HG03060 (cell line): ENCODE measurements around the gene RASAL2.
"Not testable (repeated sequence)": the region's sequence is repeated elsewhere in the genome, so short reads cannot be mapped to it uniquely, and the experiment has no call there.

ENCODE experiments used
- ATAC-seq: cut with Tn5 transposase; IDR thresholded peaks from one replicate; pipeline ENCODE4 v1.9.1; 2021; ENCODE audit warnings: low read depth, moderate number of reproducible peaks; ENCODE audit not compliant: unreplicated experiment

The RASAL2 gene

DNA sequence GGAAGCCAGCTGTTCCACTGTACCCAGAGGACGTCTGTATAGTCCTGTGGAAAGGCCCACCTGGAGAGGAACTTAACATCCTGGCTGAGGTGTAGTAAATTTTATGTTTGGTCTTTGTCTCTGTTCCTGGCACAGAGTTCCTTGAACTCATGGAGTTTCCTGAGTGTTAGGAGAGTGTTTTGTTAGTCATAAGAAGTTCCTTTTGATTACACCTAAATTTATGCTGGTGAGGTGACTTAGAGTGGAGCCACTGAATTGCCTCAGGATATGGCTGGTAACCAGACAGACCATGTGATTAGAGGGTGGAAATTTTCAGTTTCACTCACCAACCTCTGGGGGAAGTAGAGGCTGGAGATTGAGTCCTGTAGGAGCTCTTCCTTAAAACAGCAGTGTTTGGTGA is 57.9 kb downstream of the RASAL2 start:
- ATAC-seq, result no peak

DNA sequence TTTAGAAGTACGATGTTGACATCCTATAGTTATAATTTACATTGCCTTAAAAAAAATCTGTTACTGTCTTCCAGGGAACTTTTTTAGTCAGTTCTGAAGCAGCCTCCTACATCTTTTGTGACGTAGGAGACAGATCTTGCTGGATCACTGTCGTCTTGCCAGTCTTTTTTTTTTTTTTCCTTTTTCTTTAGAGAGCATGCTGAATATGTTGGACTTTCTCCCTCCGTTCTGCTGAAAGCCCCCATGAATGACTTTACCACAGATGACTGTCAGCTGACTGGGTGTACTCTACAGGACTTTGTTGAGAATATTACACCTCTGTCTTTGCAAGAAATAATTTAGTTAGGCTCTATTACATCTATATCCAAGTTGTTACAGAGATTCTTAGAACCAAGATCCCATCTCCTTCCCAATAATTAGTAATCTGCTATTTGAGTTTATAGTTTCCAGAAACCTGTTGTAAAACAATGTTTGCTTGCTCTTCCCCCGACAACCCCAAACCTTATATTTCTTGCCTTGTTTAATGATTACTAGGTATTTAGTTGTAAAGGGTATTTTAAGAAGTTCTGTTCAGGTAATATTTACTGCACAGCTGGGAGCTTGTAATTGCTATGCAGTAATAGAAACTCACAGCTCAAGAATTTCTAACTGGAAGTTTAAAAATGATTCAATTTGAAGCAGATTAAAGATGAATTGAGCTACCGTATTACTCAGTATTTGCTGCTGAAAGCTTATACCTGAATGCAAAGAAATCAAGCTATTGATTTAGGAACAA is 61.8 kb downstream of the RASAL2 start:
- ATAC-seq, result no peak

DNA sequence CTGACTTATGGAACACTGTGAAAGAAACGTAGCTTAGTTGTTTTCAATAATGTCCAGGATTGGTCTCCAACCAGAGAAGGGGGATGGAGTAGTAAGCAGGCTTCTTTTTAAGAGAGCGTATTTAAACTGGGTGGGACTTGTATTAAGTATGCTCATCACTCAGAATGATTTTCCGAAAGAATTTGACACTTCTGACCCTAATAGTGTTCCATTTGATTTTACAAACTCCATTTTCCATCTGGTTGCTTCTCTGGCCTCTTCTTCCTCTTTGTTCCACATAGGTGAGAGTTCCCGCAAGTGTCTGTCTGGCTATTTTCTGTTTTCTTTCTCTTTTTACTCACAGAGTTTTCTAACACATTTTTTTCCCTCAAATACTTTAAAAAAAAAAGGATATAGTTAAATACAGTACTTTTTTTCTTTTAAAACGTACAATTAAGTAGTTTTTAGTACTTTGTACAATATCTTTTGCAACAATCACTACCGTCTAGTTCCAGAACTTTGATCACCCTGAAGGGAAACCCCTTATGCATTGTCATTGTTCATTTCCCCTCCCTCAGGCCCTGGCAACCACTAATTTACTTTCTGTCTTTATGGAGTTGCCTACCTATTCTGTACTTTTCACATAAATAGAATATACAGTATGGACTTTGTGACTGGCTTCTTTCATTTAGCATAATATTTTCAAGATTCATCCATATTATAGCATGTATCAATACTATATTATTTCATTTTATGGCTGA is 67.0 kb downstream of the RASAL2 start:
- ATAC-seq, result no peak

DNA sequence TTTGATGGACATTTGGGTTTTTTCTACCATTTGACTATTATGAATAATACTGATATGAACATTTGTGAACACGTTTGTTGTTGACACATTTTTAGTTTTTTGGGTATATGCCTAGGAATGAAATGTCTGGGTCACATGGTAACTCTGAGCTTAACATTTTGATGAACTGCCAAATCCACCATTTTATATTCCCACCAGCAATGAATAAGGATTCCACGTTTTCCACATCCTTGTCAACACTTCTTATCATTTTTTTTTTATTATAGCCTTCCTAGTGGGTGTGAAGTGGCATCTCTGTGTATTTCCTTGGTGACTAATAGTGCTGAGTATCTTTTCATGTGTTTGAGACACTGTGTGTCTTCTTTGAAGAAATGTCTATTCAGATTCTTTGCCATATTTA is 67.6 kb downstream of the RASAL2 start:
- ATAC-seq, result no peak

DNA sequence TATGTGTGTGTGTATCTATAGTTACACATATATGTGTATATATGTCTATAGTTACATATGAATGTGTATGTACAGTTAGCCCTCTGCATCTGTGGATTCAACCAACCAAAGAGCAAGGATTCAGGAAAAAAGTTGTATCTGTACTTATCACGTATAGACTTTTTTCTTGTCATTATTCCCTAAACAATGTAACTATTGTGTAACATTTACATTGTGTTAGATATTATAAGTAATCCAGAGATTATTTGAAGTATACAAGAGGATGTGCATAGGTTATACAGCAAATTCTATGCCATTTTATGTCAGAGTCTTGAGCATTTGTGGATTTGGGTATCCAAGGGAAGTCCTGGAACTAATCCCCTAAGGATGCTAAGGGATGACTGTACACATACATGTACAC is 71.3 kb downstream of the RASAL2 start:
- ATAC-seq, result no peak

DNA sequence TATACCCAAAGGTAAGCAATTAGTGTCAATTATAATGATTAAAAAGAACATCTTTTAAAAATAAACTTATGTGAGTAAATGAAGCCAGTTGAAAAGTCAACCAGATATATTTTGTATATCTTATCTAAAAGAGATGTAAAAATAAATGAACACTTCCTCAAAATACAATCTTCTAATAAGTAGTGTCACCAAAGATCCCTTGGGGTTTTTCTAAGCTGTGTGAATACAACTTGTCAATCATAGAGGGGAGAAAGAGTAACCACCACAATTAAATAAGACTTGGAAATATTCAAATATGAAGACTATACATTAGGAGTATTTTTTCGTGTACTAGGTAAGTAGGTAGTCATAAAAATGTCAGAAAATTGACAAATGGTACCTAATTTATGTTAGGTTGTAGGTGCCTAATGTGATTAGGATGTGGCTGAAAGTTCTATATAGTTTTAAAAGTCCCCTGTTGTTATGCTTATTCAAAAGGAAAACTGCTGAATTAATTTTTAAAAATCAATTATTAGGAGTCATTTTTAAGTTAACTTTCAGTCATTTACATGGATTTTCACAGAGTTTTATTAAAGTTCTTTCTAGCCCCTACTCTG is 72.6 kb downstream of the RASAL2 start:
- ATAC-seq, result no peak

DNA sequence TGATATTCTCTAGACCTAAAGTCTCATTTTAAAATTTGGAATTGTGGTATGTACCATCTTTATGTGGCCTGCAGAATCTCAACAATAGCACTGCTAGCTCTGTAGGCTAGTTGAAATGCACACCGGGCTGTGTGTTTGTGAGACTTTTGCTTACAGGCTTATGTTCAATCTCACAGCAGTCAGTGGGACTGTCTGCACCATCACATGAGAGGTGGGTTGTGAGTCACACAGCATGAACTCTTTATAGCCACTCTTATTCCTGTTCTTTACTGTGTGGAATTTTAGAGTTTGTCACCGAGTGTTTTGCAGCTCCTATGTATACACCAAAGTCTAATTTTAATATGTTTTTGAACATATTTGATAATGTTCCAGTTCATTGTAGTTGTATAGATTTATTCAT is 74.6 kb downstream of the RASAL2 start:
- no peak for ATAC-seq

DNA sequence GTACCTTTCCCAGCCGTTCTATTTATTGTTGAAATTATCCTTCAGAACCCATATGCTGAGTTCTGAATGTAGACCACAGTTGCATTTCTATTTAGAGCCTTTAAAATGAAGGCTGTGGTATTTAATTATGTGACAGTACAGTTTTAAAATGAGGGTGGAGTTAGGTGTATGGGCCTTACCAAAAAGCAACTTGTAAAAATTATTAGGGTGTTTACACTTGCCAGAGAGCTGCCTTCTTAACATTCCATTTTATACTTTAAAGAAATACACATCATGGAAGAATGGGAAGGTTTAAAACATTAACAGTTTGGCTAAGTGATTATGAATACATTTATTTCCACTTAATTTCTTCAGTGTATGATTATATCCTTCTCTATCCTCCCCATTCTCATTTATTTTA is 75.7 kb downstream of the RASAL2 start:
- no peak for ATAC-seq

DNA sequence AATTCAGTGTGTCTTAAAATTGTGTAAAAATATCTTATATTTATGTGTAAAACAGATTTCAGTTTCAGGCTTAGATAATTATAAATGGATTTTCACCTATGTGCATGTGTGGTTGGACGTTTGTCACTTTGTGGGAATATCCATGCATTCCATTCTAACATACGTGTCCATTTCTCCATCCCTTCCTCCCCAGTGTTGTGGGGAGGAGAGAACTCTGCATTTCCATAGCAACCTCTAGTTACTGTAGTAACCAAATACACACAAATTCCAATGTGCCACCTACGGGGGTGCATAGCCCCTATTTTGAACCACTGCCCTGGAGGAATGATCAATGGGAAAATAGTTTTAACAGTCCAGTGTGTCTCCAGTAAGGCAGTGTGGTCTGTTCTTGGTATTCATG is 79.0 kb downstream of the RASAL2 start:
- no peak for ATAC-seq

DNA sequence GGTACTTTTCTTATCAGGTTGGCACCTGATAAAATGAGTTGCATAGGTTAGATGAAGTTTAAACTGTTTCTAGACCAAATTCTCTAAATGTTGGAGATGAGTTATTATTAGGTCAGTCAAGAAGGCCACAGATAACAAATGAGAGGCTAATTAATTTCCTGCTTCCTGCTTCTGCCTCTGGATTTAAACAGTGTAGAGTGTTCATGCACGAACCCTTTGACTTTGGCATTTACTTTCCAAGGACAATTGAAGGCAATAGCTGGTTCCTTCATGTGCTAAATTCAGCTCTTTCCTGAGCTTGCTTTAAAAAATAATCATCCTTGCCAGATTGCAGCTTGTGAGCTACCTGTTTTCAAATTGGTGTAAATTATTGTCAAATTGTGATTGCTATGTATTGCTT is 80.6 kb downstream of the RASAL2 start:
- ATAC-seq, result no peak

DNA sequence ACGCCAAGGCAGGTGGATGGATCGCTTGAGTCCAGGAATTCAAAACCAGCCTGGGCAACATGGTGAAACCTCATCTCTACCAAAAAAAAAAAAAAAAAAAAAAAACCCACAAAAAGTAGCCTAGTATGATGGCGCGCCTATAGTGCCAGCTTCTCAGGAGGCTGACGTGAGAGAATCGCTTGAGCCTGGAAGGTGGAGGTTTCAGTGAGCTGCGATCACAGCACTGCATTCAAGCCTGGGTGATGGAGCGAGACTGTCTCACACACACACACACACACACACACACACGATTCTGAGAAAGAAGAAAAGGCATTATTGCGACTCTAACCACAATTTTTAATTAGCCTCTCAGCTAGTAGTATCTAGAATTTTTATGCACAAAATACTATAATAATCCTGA is 86.5 kb downstream of the RASAL2 start:
- ATAC-seq, result no peak

DNA sequence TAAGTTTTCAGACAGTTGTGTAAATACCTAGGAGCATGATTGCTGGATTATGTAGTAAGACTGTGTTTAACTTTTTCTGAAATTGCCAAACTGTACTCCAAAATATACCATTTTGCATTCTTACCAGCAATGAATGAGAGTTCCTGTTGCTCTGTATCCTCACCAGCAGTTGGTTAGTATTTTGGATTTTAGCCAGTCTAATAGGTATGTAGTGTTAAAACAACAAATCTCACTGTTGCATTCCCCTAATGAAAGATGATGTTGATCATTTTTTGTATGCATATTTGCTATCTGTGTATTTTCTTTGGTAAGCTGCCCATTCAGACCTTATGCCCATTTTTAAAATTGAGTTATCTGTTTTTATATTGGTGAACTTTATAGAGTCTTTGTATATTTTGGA is 89.9 kb downstream of the RASAL2 start:
- ATAC-seq, result no peak

DNA sequence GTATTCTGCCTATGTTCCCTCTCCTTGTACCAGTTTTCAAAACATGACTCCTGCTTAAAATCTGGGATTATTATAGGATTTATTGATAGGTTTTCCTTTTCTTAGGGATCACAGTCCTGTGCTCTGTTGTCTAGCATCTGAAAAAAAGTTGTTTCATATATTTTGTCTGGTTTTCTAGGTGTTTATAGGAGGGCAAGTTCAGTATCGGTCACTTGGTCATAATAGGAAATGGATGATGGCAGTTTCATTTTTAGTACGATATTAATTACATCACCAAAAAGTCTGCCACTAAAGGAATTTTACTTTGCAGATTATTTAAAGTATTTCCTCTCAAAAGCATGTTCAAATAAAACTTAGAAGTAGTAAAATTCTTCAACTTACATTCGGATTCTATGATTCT is 94.4 kb downstream of the RASAL2 start:
- ATAC-seq, result no peak

DNA sequence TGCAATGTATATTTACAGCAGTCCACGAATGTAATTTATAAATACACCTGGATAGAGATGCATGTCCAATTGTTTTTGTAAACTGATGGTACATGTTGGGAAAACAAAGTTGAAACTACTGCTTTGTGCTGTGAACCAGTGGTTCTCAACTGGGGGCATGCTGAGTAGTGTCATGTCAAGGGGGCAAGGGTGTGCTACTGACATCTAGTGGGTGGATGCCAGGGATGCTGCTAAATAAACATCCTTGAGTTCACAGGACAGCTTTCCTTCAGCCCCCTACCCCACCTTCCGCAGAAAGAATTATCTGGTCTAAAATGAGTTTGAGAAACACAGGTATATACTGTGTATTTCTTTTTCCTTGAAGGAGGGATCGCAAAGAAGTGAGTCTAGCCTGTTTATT is 95.9 kb downstream of the RASAL2 start:
- no peak for ATAC-seq

DNA sequence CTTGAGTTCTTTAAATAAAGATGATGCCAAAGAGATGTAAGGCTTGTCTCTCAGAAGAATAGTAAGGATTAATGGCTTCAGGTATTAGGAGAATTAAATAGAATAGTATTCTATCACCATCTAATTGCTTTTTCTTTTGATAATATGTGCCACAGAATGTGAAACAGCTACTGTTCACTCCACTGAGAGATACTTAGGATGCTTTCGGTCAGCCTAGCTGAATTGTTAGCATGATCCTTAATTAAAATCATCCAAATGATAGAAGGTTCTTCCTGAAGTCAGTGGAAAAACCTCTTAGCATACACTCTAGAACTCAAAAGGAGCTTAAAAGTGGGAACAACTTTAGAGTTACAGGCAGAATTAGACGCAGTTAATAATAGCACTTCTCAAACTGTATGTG is 97.0 kb downstream of the RASAL2 start:
- ATAC-seq, result no peak

DNA sequence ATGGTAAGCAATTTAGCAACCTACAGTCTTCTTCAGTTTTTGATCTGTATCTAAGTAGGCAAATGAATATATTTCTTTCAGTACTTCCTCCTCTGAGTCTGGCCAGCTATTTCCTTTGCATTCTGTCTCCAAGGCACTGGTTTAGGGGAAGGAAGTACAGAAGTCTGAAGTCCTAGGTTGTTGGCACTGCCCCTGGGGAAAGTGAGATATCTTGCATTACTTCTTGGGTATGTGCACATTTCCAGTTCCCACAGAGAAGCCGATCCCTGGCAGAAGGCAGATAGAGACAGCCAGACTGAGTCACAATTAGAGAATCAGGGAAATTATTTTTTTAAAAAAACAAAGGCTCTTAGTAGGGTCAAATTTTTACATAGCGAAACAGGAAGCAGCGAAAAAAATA is 98.8 kb downstream of the RASAL2 start:
- ATAC-seq, result no peak

DNA sequence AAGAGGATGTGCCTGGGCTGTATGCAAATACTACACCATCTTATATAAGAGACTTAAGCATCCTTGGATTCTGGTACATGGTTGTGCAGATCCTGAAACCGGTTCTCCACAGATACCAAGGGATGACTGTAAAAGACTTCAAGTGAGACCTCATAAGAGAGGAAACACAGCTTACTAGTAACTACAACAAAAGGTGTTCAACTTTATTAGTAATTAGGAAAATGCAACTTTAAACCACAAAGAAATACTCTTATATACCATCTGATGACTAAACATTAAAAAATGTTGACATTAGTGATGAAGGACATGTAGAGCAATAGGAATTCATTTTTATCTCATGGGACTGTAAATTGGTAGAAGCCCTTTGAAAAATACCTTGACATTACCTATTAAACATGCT is 102.7 kb downstream of the RASAL2 start:
- no peak for ATAC-seq

DNA sequence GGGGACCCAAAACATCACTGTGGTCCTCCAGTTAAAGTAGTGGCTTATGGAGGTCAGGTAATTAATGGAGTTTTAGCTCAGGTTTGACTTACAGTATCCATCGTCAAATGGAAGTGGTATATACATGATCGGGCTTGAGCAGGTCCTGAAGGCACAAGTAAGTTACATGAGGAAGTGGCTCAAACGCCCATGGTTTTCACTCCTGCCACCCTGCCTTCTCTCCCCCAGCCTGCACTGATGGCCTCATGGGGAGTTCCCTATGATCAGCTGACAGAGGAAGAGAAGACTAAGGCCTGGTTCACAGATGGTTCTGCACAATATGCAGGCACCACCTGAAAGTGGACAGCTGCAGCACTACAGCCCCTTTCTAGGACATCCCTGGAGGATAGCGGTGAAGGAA is 108.2 kb downstream of the RASAL2 start:
- ATAC-seq, result not testable (repeated sequence)

DNA sequence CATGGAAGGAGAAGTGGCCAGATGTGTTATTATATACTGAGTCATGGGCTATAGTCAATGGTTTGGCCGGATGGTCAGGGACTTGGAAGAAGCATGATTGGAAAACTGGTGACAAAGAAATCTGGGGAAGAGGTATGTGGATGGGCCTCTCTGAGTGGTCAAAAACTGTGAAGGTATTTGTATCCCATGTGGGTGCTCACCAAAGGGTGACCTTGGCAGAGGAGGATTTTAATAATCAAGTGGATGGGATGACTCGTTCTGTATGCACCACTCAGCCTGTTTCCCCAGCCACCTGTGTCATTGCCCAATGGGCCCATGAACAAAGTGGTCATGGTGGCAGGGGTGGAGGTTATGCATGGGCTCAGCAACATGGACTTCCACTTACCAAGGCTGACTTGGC is 108.6 kb downstream of the RASAL2 start:
- not testable (repeated sequence) for ATAC-seq

DNA sequence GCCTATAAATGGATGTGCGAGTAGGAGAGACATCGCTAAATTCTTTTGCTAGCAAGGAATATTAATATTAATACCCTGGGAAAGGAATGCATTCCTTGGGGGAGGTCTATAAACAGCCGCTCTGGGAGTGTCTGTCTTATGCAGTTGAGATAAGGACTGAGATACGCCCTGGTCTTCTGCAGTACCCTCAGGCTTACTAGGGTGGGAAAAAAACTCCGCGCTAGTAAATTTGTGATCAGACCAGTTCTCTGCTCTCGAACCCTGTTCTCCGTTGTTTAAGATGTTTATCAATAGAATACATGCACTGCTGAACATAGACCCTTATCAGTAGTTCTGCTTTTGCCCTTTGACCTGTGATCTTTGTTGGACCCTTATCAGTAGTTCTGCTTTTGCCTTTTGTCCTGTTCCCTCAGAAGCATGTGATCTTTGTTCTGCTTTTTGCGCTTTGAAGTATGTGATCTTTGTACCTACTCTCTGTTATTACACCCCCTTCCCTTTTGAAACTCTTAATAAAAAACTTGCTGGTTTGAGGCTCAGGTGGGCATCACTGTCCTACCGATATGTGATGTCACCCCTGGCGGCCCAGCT is 114.5 kb downstream of the RASAL2 start:
- ATAC-seq, result not testable (repeated sequence)

DNA sequence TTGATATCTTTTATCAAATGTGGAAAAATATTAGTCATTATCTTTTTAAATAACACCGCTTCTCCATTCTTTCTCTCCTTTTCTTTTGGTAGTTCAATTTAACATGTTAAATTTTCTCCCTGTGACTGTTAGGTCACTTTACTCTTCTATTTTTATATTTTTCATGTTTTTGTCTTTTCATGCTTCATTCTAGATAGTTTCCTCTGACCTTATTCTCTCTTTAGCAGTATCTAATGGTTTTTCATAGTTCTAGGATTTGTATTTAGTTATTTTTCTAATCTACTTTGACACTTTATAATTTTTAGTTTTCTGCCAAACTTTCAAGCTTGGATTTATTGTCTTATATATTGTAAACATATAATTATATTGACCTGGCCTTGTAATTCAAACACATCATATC is 116.0 kb downstream of the RASAL2 start:
- no peak for ATAC-seq
